HepG2 (cell line): ENCODE results near the gene ZNF544. TPM values are rescaled to one million over a fixed set of nuclear protein-coding genes. Genes with fewer than 3 reads are reported as not detected.

ENCODE experiments used
- CREB3 ChIP-seq: sonication (generic); formaldehyde crosslinking; IDR thresholded peaks from 2 replicates; pipeline ENCODE4 v1.5.0; 2020; ENCODE audit warnings: missing genetic modification reagents
- E2F5 ChIP-seq: sonication (generic); formaldehyde crosslinking; conservative IDR thresholded peaks from 2 replicates; pipeline ENCODE4 v1.4.0; 2020; ENCODE audit warnings: missing genetic modification reagents
- FUBP1 ChIP-seq: sonication (generic); formaldehyde crosslinking; IDR thresholded peaks from 2 replicates; pipeline ENCODE4 v1.5.1; 2020; ENCODE audit warnings: missing genetic modification reagents, mild to moderate bottlenecking, borderline replicate concordance
- HIC2 ChIP-seq: sonication (generic); formaldehyde crosslinking; IDR thresholded peaks from 2 replicates; pipeline ENCODE4 v1.9.0; 2022; ENCODE audit warnings: low read depth, missing genetic modification reagents
- HIVEP1 ChIP-seq: sonication (generic); formaldehyde crosslinking; IDR thresholded peaks from 2 replicates; pipeline ENCODE4 v1.4.0; 2020; ENCODE audit warnings: mild to moderate bottlenecking, missing genetic modification reagents
- HOXD1 ChIP-seq: sonication (generic); formaldehyde crosslinking; IDR thresholded peaks from 2 replicates; pipeline ENCODE4 v1.5.0; 2020; ENCODE audit warnings: missing genetic modification reagents
- NPAS2 ChIP-seq: sonication (generic); formaldehyde crosslinking; IDR thresholded peaks from 2 replicates; pipeline ENCODE4 v1.8.0; 2022; ENCODE audit warnings: mild to moderate bottlenecking, missing genetic modification reagents, borderline replicate concordance
- NRL ChIP-seq: sonication (generic); formaldehyde crosslinking; IDR thresholded peaks from 2 replicates; pipeline ENCODE4 v1.5.0; 2020; ENCODE audit warnings: missing genetic modification reagents, mild to moderate bottlenecking, moderate library complexity, borderline replicate concordance
- SETDB1 ChIP-seq: sonication (generic); formaldehyde crosslinking; IDR thresholded peaks from 2 replicates; pipeline ENCODE4 v1.5.1; 2020; ENCODE audit warnings: missing genetic modification reagents, mild to moderate bottlenecking, borderline replicate concordance
- THAP9 ChIP-seq: sonication (generic); formaldehyde crosslinking; IDR thresholded peaks from 2 replicates; pipeline ENCODE4; 2020; ENCODE audit warnings: missing genetic modification reagents, mild to moderate bottlenecking, borderline replicate concordance
- ZBTB8A ChIP-seq: sonication (generic); formaldehyde crosslinking; IDR thresholded peaks from 2 replicates; pipeline ENCODE4 v1.4.0; 2020; ENCODE audit warnings: mild to moderate bottlenecking, low read depth, missing genetic modification reagents, borderline replicate concordance
- ZFY ChIP-seq: sonication (generic); formaldehyde crosslinking; IDR thresholded peaks from 2 replicates; pipeline ENCODE4 v1.4.0; 2020; ENCODE audit warnings: missing genetic modification reagents
- ZNF720 ChIP-seq: sonication (generic); formaldehyde crosslinking; IDR thresholded peaks from 2 replicates; pipeline ENCODE4 v1.4.0; 2020; ENCODE audit warnings: missing genetic modification reagents
- ZNF766 ChIP-seq: sonication (generic); formaldehyde crosslinking; IDR thresholded peaks from 2 replicates; pipeline ENCODE4 v1.5.0; 2020; ENCODE audit warnings: missing genetic modification reagents, borderline replicate concordance
- ZNF770 ChIP-seq: sonication (generic); formaldehyde crosslinking; IDR thresholded peaks from 2 replicates; pipeline ENCODE4 v1.5.0; 2020; ENCODE audit warnings: mild to moderate bottlenecking, missing genetic modification reagents
- ZNF891 ChIP-seq: sonication (generic); formaldehyde crosslinking; IDR thresholded peaks from 2 replicates; pipeline ENCODE4 v1.5.0; 2020; ENCODE audit warnings: mild to moderate bottlenecking, missing genetic modification reagents
- polyA plus RNA-seq, 8 experiments: library from polyadenylated mRNA; depleted of rRNA in 3 of 8; stranded (reverse) in 7 of 8; unstranded in 1 of 8; fragments of >200 nt; fragmentation: Illumina TruSeq in 4 of 8; extraction: Trizol in 4 of 8; gene quantifications; 2 replicates each; pipeline versions ENCODE4 v1.2.1 to v1.2.3, GENCODE V29; 2011 to 2016; ENCODE audit warnings: low read depth in 4 of 8, missing spikeins in 1 of 8, mixed read lengths in 1 of 8; ENCODE audit not compliant: insufficient read depth in 1 of 8
- total RNA-seq, 5 experiments: library from RNA; depleted of rRNA; stranded (reverse); fragments of >200 nt; fragmentation: Illumina TruSeq; extraction: Trizol; gene quantifications; 2 replicates each; pipeline ENCODE4 v1.2.3, GENCODE V29; 2016; ENCODE audit warnings: low read depth in 1 of 5

Gene ZNF544
- total and polyA plus RNA-seq, 2 of the 13 experiments (the other 11 are each of a cell fraction or from before 2014, with no cell fraction given) = 13.1 to 17.0 TPM

- TF ChIP-seq ZNF720 (CRISPR knock-in tag) (no peak), FUBP1 (no peak), HIC2 (CRISPR knock-in tag) (no peak), ZNF770 (peak; percentile 31), E2F5 (peak; percentile 24; the same call in 1 of the 2 replicates), HIVEP1 (no peak), NPAS2 (CRISPR knock-in tag) (no peak), ZFY (CRISPR knock-in tag) (peak; percentile 69), NRL (no peak), THAP9 (peak; percentile 100), HOXD1 (no peak), SETDB1 (CRISPR knock-in tag) (0 out of 2 replicates have a peak, but pooled peaks have one; percentile 43), ZNF766 (no peak; the same call in 1 of the 2 replicates), ZNF891 (CRISPR knock-in tag) (peak; percentile 88), ZBTB8A (CRISPR knock-in tag) (no peak), CREB3 (CRISPR knock-in tag) (no peak; the same call in 1 of the 2 replicates)
Observed at GRCh38 chr19:58182989-58183816, 45.5 kb upstream of the ZNF544 start, which contains the start of gene ZNF274 (continued).
